ENCODE data around the gene ZBTB48. TPM values are rescaled to one million over a fixed set of nuclear protein-coding genes. Genes with fewer than 3 reads are reported as not detected.
"Not testable (repeated sequence)": the region's sequence is repeated elsewhere in the genome, so short reads cannot be mapped to it uniquely, and the experiment has no call there.

Gene ZBTB48
- polyA plus RNA-seq, 1 donor from 2014 or later = 21.4 TPM

- Mint-ChIP-seq H3K4me3 (peak within 1 kb of the TSS; percentile 85 to 93 (median 93)), H3K9me3 (no peaks in the 10 kb centered on the region), H3K4me1 (peaks cover 6 to 25% (median 11%) of the 10 kb centered on the region in 3 donors), H3K27ac (peak within 1 kb of the TSS; percentile 68 to 86 (median 76)), H3K36me3 (peaks cover 3% of the 10 kb centered on the region), H3K27me3 (no peaks in the 10 kb centered on the region)
These were observed 45.2 kb downstream of the ZBTB48 start, which contains the start of gene THAP3 for GRCh38 chr1:6624710-6625583. THAP3 (plus strand) TSS chr1:6624868; CDS start chr1:6625219, 351 bp downstream.

GRCh38 chr1:6625584-6626149 is 45.9 kb downstream of the ZBTB48 start:
- peak overlapping the region; percentile 85 to 93 (median 93) for H3K4me3 Mint-ChIP-seq
- no peaks in the 10 kb centered on the region for H3K27me3 Mint-ChIP-seq
- H3K27ac Mint-ChIP-seq = peak overlapping the region; percentile 35 to 76 (median 57)
- H3K9me3 Mint-ChIP-seq = no peaks in the 10 kb centered on the region
- H3K36me3 Mint-ChIP-seq = peaks cover 2% of the 10 kb centered on the region
- H3K4me1 Mint-ChIP-seq = peaks cover 6 to 25% (median 11%) of the 10 kb centered on the region in 3 donors

- no peaks in the 10 kb centered on the region for H3K27me3 Mint-ChIP-seq
- H3K4me1 Mint-ChIP-seq = peaks cover 6 to 25% (median 11%) of the 10 kb centered on the region in 3 donors
- peak overlapping the region in 1 of 3 donors; percentile 34 for H3K27ac Mint-ChIP-seq
- peaks cover 2% of the 10 kb centered on the region for H3K36me3 Mint-ChIP-seq
- no peaks in the 10 kb centered on the region for H3K9me3 Mint-ChIP-seq
- H3K4me3 Mint-ChIP-seq = peak overlapping the region; percentile 25 to 93 (median 93)
These were observed 47.2 kb downstream of the ZBTB48 start for GRCh38 chr1:6627031-6627430.

- H3K27ac Mint-ChIP-seq = no peak overlapping the region
These were observed 48.2 kb downstream of the ZBTB48 start for GRCh38 chr1:6627841-6628545.

GRCh38 chr1:6628971-6629479 is 49.2 kb downstream of the ZBTB48 start:
- H3K27me3 Mint-ChIP-seq = no peaks in the 10 kb centered on the region
- H3K4me3 Mint-ChIP-seq = peak overlapping the region in 1 of 4 donors; percentile 32
- H3K36me3 Mint-ChIP-seq = peaks cover 4% of the 10 kb centered on the region
- no peak overlapping the region for H3K27ac Mint-ChIP-seq
- no peaks in the 10 kb centered on the region for H3K9me3 Mint-ChIP-seq
- peaks cover 6 to 22% (median 11%) of the 10 kb centered on the region in 3 donors for H3K4me1 Mint-ChIP-seq

More at GRCh38 chr1:6627841-6628545, 48.2 kb downstream of the ZBTB48 start:
- Mint-ChIP-seq H3K9me3 (no peaks in the 10 kb centered on the region), H3K4me1 (peaks cover 6 to 25% (median 11%) of the 10 kb centered on the region in 3 donors), H3K36me3 (peaks cover 2% of the 10 kb centered on the region), H3K4me3 (peak overlapping the region in 3 of 4 donors; percentile 57 to 93 (median 60)), H3K27me3 (no peaks in the 10 kb centered on the region)

- H3K27me3 Mint-ChIP-seq = no peaks in the 10 kb centered on the region
- H3K4me1 Mint-ChIP-seq = peaks cover 6 to 19% (median 11%) of the 10 kb centered on the region in 3 donors
- H3K4me3 Mint-ChIP-seq = peak overlapping the region in 1 of 4 donors; percentile 32
- H3K27ac Mint-ChIP-seq = no peak overlapping the region
- peaks cover 4% of the 10 kb centered on the region for H3K36me3 Mint-ChIP-seq
- H3K9me3 Mint-ChIP-seq = no peaks in the 10 kb centered on the region
These were observed 50.2 kb downstream of the ZBTB48 start for GRCh38 chr1:6630027-6630426.

- Mint-ChIP-seq H3K4me1 (peaks cover 6 to 16% (median 10%) of the 10 kb centered on the region in 3 donors), H3K27me3 (no peaks in the 10 kb centered on the region), H3K36me3 (peaks cover 4% of the 10 kb centered on the region), H3K27ac (peak overlapping the region in 1 of 3 donors; percentile 23), H3K9me3 (no peaks in the 10 kb centered on the region), H3K4me3 (no peak overlapping the region)
These were observed 51.3 kb downstream of the ZBTB48 start for GRCh38 chr1:6631058-6631457.

- Mint-ChIP-seq H3K27me3 (no peaks in the 10 kb centered on the region), H3K4me3 (no peak overlapping the region), H3K4me1 (peaks cover 0 to 4% (median 0%) of the 10 kb centered on the region in 3 donors), H3K36me3 (peaks cover 2% of the 10 kb centered on the region), H3K9me3 (no peaks in the 10 kb centered on the region), H3K27ac (no peak overlapping the region)
These were observed 53.1 kb downstream of the ZBTB48 start for GRCh38 chr1:6632588-6633514.

GRCh38 chr1:6634371-6635052 is 54.7 kb downstream of the ZBTB48 start:
- peaks cover 2% of the 10 kb centered on the region for H3K36me3 Mint-ChIP-seq
- H3K4me1 Mint-ChIP-seq = peaks cover 0 to 3% (median 0%) of the 10 kb centered on the region in 3 donors
- H3K27me3 Mint-ChIP-seq = no peaks in the 10 kb centered on the region
- H3K4me3 Mint-ChIP-seq = no peak overlapping the region
- H3K27ac Mint-ChIP-seq = no peak overlapping the region
- H3K9me3 Mint-ChIP-seq = no peaks in the 10 kb centered on the region

- Mint-ChIP-seq H3K4me1 (peaks cover 0 to 3% (median 0%) of the 10 kb centered on the region in 3 donors), H3K4me3 (no peak overlapping the region)
These were observed 55.5 kb downstream of the ZBTB48 start for GRCh38 chr1:6635161-6635909.

GRCh38 chr1:6635910-6636760 is 56.3 kb downstream of the ZBTB48 start:
- Mint-ChIP-seq H3K27me3 (no peaks in the 10 kb centered on the region), H3K4me3 (no peak overlapping the region), H3K36me3 (peaks cover 2% of the 10 kb centered on the region), H3K4me1 (peaks cover 0 to 3% (median 0%) of the 10 kb centered on the region in 3 donors), H3K9me3 (no peaks in the 10 kb centered on the region), H3K27ac (peak overlapping the region in 1 of 3 donors; percentile 81)

More at GRCh38 chr1:6635161-6635909, 55.5 kb downstream of the ZBTB48 start:
- Mint-ChIP-seq H3K27ac (no peak overlapping the region), H3K36me3 (peaks cover 2% of the 10 kb centered on the region), H3K9me3 (no peaks in the 10 kb centered on the region), H3K27me3 (no peaks in the 10 kb centered on the region)

GRCh38 chr1:6636778-6637177 is 57.0 kb downstream of the ZBTB48 start:
- not testable (repeated sequence) for H3K27me3 Mint-ChIP-seq, H3K9me3 Mint-ChIP-seq, H3K36me3 Mint-ChIP-seq, H3K27ac Mint-ChIP-seq, H3K4me3 Mint-ChIP-seq, H3K4me1 Mint-ChIP-seq
